Measurements from ENCODE around the gene FYB1.

FYB1 gene

DNA sequence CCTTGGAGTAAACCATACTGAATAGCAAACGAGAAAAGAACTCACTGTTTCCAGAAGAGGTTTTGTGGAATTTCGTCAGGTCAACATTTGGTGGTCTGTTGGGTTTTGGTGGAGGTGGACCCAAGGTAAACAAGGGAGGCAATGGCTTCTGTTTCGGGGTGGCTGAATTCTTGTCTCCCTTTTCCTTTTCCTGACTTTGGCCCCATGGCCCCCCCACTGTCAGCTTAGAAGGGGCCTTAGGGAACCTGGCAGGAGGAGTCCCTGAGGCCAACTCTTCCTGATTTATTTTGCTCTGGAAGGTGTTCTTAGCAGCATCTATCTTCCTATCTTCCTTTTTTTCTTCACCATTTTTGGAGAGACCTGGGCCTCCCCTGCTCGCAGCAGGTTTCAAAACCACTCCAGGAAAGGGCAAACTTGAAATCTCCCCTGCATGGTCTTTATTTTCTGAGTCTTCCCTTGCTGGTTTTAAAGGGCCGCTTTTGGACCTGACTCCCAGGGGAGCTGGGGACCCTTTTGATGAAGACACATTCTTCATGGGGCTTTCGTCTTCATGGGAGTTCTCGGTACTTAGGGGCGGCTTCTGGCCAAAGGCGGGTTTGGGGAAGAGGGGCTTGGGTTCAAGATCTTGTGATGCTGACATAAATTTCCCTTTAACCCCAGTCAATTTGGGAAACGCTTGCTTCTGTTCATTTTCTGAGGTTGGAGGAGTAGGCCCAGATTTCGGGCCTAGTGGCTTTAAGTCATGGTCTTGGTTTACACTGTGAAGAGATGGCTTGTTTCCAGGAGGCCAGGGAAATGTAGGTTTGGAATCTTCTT, 17.4 kb downstream of the FYB1 start:
- no peak overlapping the region for H3K4me3 ChIP-seq (ENCODE audit: low read depth, low read length)
- no peak for TF ChIP-seq CTCF (IDR thresholded peaks at IDR 0.05; ENCODE audit: low read depth, low read length, missing control alignments)
- no peak for DNase-seq (ENCODE audit: low read depth)

GRCh38 chr5:39201160-39201780, 18.1 kb downstream of the FYB1 start:
- no peak for TF ChIP-seq CTCF (IDR thresholded peaks at IDR 0.05; ENCODE audit: low read depth, low read length, missing control alignments)
- H3K4me3 ChIP-seq (ENCODE audit: low read depth, low read length): no peak overlapping the region
- DNase-seq (ENCODE audit: low read depth): no peak

GRCh38 chr5:39200081-39200480, 19.3 kb downstream of the FYB1 start:
- H3K4me3 ChIP-seq (ENCODE audit: low read depth, low read length): no peak overlapping the region
- DNase-seq (ENCODE audit: low read depth): no peak
- TF ChIP-seq CTCF (IDR thresholded peaks at IDR 0.05; ENCODE audit: low read depth, low read length, missing control alignments): no peak

- no peak overlapping the region for H3K4me3 ChIP-seq (ENCODE audit: low read depth, low read length)
- TF ChIP-seq CTCF (IDR thresholded peaks at IDR 0.05; ENCODE audit: low read depth, low read length, missing control alignments): no peak
- DNase-seq (ENCODE audit: low read depth): no peak
Observed at GRCh38 chr5:39199335-39199734, 20.0 kb downstream of the FYB1 start.

- no peak for TF ChIP-seq CTCF (IDR thresholded peaks at IDR 0.05; ENCODE audit: low read depth, low read length, missing control alignments)
- no peak for DNase-seq (ENCODE audit: low read depth)
- no peak overlapping the region for H3K4me3 ChIP-seq (ENCODE audit: low read depth, low read length)
Observed at GRCh38 chr5:39198127-39198526, 21.2 kb downstream of the FYB1 start.

DNA sequence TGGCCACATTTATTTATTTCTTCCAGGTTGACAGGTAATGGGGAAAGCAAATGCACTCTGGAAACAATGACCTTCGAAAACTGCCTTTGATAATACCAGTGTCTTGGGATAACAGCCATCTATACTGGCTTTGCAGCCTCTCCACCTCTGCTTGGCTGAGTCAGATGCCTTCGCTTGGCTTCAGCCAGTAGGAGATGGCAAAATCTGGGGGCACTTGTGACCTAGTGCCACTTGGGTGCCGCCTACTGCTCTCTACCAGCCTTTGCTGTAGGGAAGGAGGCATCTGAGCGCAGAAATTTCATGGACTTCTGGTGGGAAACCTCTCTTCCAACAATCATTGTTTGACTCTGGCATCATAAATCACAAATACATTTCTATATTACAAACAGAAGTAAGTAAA, 21.8 kb downstream of the FYB1 start:
- no peak for DNase-seq (ENCODE audit: low read depth)

More for the DNA sequence above, 21.8 kb downstream of the FYB1 start:
- no peak for TF ChIP-seq CTCF (IDR thresholded peaks at IDR 0.05; ENCODE audit: low read depth, low read length, missing control alignments)
- no peak overlapping the region for H3K4me3 ChIP-seq (ENCODE audit: low read depth, low read length)

Data from GM12864 (cell line).